Measurements from ENCODE around the gene RFX2. TPM values are rescaled to one million over a fixed set of nuclear protein-coding genes. Genes with fewer than 3 reads are reported as not detected.

The RFX2 gene
- polyA plus RNA-seq, 2 of the 4 experiments (the other 2 are of a cell fraction), result 3.7 to 3.9 TPM

DNA sequence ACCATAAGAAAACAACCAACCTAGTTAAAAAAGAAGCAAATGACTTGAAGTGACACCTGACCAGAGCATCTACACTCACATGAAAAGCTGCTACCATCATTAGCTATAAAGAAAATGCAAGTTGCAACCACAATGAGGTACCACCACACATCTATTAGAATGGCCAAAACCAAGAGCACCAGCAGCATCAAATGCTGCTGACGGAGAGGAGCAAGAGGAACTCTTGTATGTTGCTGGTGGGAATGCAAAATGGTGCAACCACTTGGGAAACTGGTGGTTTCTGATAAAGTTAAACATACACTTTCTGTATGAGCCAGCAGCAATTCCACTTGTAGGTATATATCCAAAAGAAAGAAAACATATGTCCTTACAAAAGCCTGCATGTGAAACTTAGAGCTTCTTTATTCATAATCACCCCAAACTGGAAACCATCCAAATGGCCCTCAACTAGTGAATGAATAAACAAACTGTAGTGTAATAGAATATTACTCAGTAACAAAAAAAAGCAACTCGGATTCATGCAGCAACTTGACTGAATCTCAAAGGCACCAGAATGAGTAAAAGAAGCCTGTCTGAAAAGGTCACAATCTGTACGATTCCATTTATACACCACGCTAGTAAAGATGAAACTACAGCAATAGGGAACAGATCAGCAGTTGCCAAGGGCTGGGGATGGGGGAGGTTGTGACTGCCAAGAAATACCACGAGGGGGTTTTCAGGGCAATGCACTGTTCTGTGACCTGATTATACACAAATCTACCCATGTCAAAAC lies 71.5 kb downstream of the RFX2 start (continued):
- TF ChIP-seq RNF2 (IDR thresholded peaks at IDR 0.05; ENCODE audit: borderline replicate concordance, low read depth) (no peak), BHLHE40 (IDR thresholded peaks at IDR 0.05; ENCODE audit: low read depth, low read length) (no peak), CHD4 (IDR thresholded peaks at IDR 0.05; ENCODE audit: borderline replicate concordance) (no peak), KDM1A (IDR thresholded peaks at IDR 0.05; ENCODE audit: low read depth) (no peak), ZNF302 (CRISPR knock-in tag; IDR thresholded peaks at IDR 0.05) (no peak), HES2 (IDR thresholded peaks at IDR 0.05) (no peak)
- TF ChIP-seq, protein P1, sequence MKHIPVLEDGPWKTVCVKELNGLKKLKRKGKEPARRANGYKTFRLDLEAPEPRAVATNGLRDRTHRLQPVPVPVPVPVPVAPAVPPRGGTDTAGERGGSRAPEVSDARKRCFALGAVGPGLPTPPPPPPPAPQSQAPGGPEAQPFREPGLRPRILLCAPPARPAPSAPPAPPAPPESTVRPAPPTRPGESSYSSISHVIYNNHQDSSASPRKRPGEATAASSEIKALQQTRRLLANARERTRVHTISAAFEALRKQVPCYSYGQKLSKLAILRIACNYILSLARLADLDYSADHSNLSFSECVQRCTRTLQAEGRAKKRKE (CRISPR knock-in tag; IDR thresholded peaks at IDR 0.05; ENCODE audit: low read depth), result no peak
- TF ChIP-seq, protein P2, sequence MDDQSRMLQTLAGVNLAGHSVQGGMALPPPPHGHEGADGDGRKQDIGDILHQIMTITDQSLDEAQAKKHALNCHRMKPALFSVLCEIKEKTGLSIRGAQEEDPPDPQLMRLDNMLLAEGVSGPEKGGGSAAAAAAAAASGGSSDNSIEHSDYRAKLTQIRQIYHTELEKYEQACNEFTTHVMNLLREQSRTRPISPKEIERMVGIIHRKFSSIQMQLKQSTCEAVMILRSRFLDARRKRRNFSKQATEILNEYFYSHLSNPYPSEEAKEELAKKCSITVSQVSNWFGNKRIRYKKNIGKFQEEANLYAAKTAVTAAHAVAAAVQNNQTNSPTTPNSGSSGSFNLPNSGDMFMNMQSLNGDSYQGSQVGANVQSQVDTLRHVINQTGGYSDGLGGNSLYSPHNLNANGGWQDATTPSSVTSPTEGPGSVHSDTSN (IDR thresholded peaks at IDR 0.05), result no peak

GRCh38 chr19:6035026-6035425 lies 75.3 kb downstream of the RFX2 start:
- no peak overlapping the region for H3K4me2 ChIP-seq
- no peak for TF ChIP-seq KDM1A (IDR thresholded peaks at IDR 0.05; ENCODE audit: low read depth)
- TF ChIP-seq, protein P3, sequence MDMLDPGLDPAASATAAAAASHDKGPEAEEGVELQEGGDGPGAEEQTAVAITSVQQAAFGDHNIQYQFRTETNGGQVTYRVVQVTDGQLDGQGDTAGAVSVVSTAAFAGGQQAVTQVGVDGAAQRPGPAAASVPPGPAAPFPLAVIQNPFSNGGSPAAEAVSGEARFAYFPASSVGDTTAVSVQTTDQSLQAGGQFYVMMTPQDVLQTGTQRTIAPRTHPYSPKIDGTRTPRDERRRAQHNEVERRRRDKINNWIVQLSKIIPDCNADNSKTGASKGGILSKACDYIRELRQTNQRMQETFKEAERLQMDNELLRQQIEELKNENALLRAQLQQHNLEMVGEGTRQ (IDR thresholded peaks at IDR 0.05), result no peak
- TF ChIP-seq, protein P2 (IDR thresholded peaks at IDR 0.05), result no peak
- no peak for TF ChIP-seq PHF8 (IDR thresholded peaks at IDR 0.05; ENCODE audit: borderline replicate concordance, low read depth)
- TF ChIP-seq ZNF302 (CRISPR knock-in tag; IDR thresholded peaks at IDR 0.05), result no peak
- TF ChIP-seq EHF (CRISPR knock-in tag; IDR thresholded peaks at IDR 0.05), result no peak
- TF ChIP-seq ZFP36 (IDR thresholded peaks at IDR 0.05; ENCODE audit: borderline replicate concordance, partially characterized antibody), result no peak
- TF ChIP-seq CBX8 (IDR thresholded peaks at IDR 0.05), result no peak
- no peaks in the 10 kb centered on the region for H3K4me1 ChIP-seq
- CTCF ChIA-PET, result interaction anchor here (1.0 to 2.5 kb wide), 3 partner anchors 12 to 226 kb away, joined by 3 to 12 read pairs (median 8); no protein-coding TSS in a partner anchor
- DNase-seq (ENCODE audit: low read depth in 1 of 2, low spot score in 1 of 2) (no peak), ATAC-seq (no peak), FAIRE-seq (no peak)
- H3K4me3 ChIP-seq, result no peak overlapping the region
- POLR2A ChIA-PET, result no interaction called here
- 88% methylated on average over 3 of the region's 3 CpGs for WGBS (ENCODE audit: missing lambda C conversion rate)
- H3K27ac ChIP-seq, result no peak overlapping the region
- H3K9me3 ChIP-seq, result no peaks in the 10 kb centered on the region

- no peak for FAIRE-seq
- TF ChIP-seq RNF2 (IDR thresholded peaks at IDR 0.05; ENCODE audit: borderline replicate concordance, low read depth), result no peak
- TF ChIP-seq CEBPB (IDR thresholded peaks at IDR 0.05), result no peak
- no peak for TF ChIP-seq HOXA7 (CRISPR knock-in tag; IDR thresholded peaks at IDR 0.05)
- TF ChIP-seq, protein P4, sequence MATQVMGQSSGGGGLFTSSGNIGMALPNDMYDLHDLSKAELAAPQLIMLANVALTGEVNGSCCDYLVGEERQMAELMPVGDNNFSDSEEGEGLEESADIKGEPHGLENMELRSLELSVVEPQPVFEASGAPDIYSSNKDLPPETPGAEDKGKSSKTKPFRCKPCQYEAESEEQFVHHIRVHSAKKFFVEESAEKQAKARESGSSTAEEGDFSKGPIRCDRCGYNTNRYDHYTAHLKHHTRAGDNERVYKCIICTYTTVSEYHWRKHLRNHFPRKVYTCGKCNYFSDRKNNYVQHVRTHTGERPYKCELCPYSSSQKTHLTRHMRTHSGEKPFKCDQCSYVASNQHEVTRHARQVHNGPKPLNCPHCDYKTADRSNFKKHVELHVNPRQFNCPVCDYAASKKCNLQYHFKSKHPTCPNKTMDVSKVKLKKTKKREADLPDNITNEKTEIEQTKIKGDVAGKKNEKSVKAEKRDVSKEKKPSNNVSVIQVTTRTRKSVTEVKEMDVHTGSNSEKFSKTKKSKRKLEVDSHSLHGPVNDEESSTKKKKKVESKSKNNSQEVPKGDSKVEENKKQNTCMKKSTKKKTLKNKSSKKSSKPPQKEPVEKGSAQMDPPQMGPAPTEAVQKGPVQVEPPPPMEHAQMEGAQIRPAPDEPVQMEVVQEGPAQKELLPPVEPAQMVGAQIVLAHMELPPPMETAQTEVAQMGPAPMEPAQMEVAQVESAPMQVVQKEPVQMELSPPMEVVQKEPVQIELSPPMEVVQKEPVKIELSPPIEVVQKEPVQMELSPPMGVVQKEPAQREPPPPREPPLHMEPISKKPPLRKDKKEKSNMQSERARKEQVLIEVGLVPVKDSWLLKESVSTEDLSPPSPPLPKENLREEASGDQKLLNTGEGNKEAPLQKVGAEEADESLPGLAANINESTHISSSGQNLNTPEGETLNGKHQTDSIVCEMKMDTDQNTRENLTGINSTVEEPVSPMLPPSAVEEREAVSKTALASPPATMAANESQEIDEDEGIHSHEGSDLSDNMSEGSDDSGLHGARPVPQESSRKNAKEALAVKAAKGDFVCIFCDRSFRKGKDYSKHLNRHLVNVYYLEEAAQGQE (IDR thresholded peaks at IDR 0.05), result no peak
- TF ChIP-seq POLR2AphosphoS2 (conservative IDR thresholded peaks at IDR 0.05; ENCODE audit: low read length), result no peak
- TF ChIP-seq KDM1A (IDR thresholded peaks at IDR 0.05; ENCODE audit: low read depth), result no peak
- TF ChIP-seq MYC (IDR thresholded peaks at IDR 0.05; ENCODE audit: borderline replicate concordance, low read length), result no peak
- no peak for TF ChIP-seq CHD2 (IDR thresholded peaks at IDR 0.05; ENCODE audit: low read length, partially characterized antibody)
- TF ChIP-seq CTCF (IDR thresholded peaks at IDR 0.05), result no peak
- no peak for TF ChIP-seq HDAC2 (IDR thresholded peaks at IDR 0.05)
- no peak for TF ChIP-seq POLR2A (IDR thresholded peaks at IDR 0.05; ENCODE audit: low read length)
- Histone ChIP-seq H3K4me3 (no peak overlapping the region), H3K27ac (no peak overlapping the region), H3K4me1 (no peaks in the 10 kb centered on the region), H3K9me3 (no peaks in the 10 kb centered on the region), H3K4me2 (no peak overlapping the region)
- ChIA-PET CTCF (interaction anchor here (1.0 to 2.5 kb wide), 3 partner anchors 12 to 227 kb away, joined by 3 to 12 read pairs (median 8); no protein-coding TSS in a partner anchor), POLR2A (no interaction called here)
- no peak for ATAC-seq
- DNase-seq (ENCODE audit: low read depth in 1 of 2, low spot score in 1 of 2), result no peak
- WGBS (ENCODE audit: missing lambda C conversion rate), result 92% methylated on average over 4 of the region's 4 CpGs
Observed at GRCh38 chr19:6034512-6034911, 75.8 kb downstream of the RFX2 start.
